Loucy (cell line): ENCODE results near the gene TWF1.
"Not testable (repeated sequence)": the region's sequence is repeated elsewhere in the genome, so short reads cannot be mapped to it uniquely, and the experiment has no call there.

Experiments
- H2AFZ ChIP-seq: fragments of 200-600 bp; sonication (generic); 2 replicates; pipeline ENCODE4 v1.6.0; 2016; ENCODE audit warnings: antibody characterized with exemption, mild to moderate bottlenecking, low read length, moderate library complexity
- H3F3A ChIP-seq: fragments of 200-600 bp; 2 replicates; pipeline ENCODE4 v1.6.0; 2016; ENCODE audit warnings: antibody characterized with exemption, low read depth, mild to moderate bottlenecking
- H3K27me3 ChIP-seq: fragments of 200-600 bp; sonication (generic); 2 replicates; pipeline ENCODE4 v1.6.1; 2014; ENCODE audit warnings: low read length, mild to moderate bottlenecking; ENCODE audit not compliant: insufficient read depth, poor library complexity, severe bottlenecking
- H3K36me3 ChIP-seq: fragments of 200-600 bp; sonication (generic); 2 replicates; pipeline ENCODE4 v1.6.1; 2016; ENCODE audit warnings: low read length; ENCODE audit not compliant: insufficient read depth
- H3K4me1 ChIP-seq: fragments of 200-600 bp; sonication (generic); 2 replicates; pipeline ENCODE4 v1.5.1; 2014; ENCODE audit warnings: low read length, mild to moderate bottlenecking; ENCODE audit not compliant: insufficient read depth, poor library complexity, severe bottlenecking
- H3K4me2 ChIP-seq: fragments of 200-600 bp; sonication (generic); 2 replicates; pipeline ENCODE4 v1.6.0; 2014; ENCODE audit warnings: antibody characterized with exemption, low read length, low read depth, mild to moderate bottlenecking; ENCODE audit not compliant: poor library complexity, severe bottlenecking
- H3K4me3 ChIP-seq: fragments of 200-600 bp; sonication (generic); 2 replicates; pipeline ENCODE4 v1.5.1; 2014; ENCODE audit warnings: low read length, mild to moderate bottlenecking, mixed read lengths; ENCODE audit not compliant: poor library complexity, severe bottlenecking
- H3K79me2 ChIP-seq: fragments of 200-600 bp; sonication (generic); 2 replicates; pipeline ENCODE4 v1.6.1; 2014; ENCODE audit warnings: low read length; ENCODE audit not compliant: insufficient read depth
- H3K9ac ChIP-seq: fragments of 200-600 bp; sonication (generic); 2 replicates; pipeline ENCODE4 v1.6.0; 2014; ENCODE audit warnings: mild to moderate bottlenecking, low read depth, low read length, moderate library complexity; ENCODE audit not compliant: poor library complexity, severe bottlenecking
- H3K9me2 ChIP-seq: fragments of 200-600 bp; sonication (generic); replicated peaks from 2 replicates; pipeline ENCODE4 v1.6.1; 2016; ENCODE audit warnings: low read depth, low read length, mixed read lengths
- H3K9me3 ChIP-seq: fragments of 200-600 bp; sonication (generic); 2 replicates; pipeline ENCODE4 v1.6.1; 2014; ENCODE audit warnings: mild to moderate bottlenecking, antibody characterized with exemption, low read length, low read depth; ENCODE audit not compliant: insufficient read depth
- H4K20me1 ChIP-seq: fragments of 200-600 bp; sonication (generic); 2 replicates; pipeline ENCODE4 v1.6.0; 2014; ENCODE audit warnings: antibody characterized with exemption, low read length, mild to moderate bottlenecking; ENCODE audit not compliant: insufficient read depth, poor library complexity, severe bottlenecking
- CTCF ChIP-seq: fragments of 200-600 bp; sonication (generic); conservative IDR thresholded peaks from 2 replicates; pipeline ENCODE4 v1.5.1; 2014; ENCODE audit warnings: mild to moderate bottlenecking, antibody characterized with exemption, low read length
- EZH2phosphoT487 ChIP-seq: fragments of 200-600 bp; IDR thresholded peaks from 2 replicates; pipeline ENCODE4 v1.6.1; 2018; ENCODE audit warnings: antibody characterized with exemption, mild to moderate bottlenecking, moderate library complexity, borderline replicate concordance

Gene TWF1

GRCh38 chr12:43848226-43848507, 42.0 kb upstream of the TWF1 start:
- H3K27me3 ChIP-seq: no peaks in the 10 kb centered on the region
- H4K20me1 ChIP-seq: no peaks in the 10 kb centered on the region
- no peaks in the 10 kb centered on the region for H3K9me3 ChIP-seq
- H3K4me1 ChIP-seq: no peaks in the 10 kb centered on the region
- H3K4me3 ChIP-seq: no peak overlapping the region
- no peak for TF ChIP-seq CTCF
- no peak for TF ChIP-seq EZH2phosphoT487
- no peak overlapping the region for H3K4me2 ChIP-seq
- no peak overlapping the region for H2AFZ ChIP-seq
- H3K79me2 ChIP-seq: no peaks in the 10 kb centered on the region
- H3K9me2 ChIP-seq: no peaks in the 10 kb centered on the region
- no peaks in the 10 kb centered on the region for H3F3A ChIP-seq
- H3K9ac ChIP-seq: no peak overlapping the region
- H3K36me3 ChIP-seq: no peaks in the 10 kb centered on the region

- H3K4me3 ChIP-seq, H3K9me2 ChIP-seq, H3K9ac ChIP-seq, H3K79me2 ChIP-seq, H3K36me3 ChIP-seq, H3K4me2 ChIP-seq, H2AFZ ChIP-seq, H4K20me1 ChIP-seq, H3K9me3 ChIP-seq, H3K27me3 ChIP-seq, H3F3A ChIP-seq, H3K4me1 ChIP-seq: not testable (repeated sequence)
These were observed 41.5 kb upstream of the TWF1 start for GRCh38 chr12:43847425-43848225.

GRCh38 chr12:43842259-43842658, 36.1 kb upstream of the TWF1 start:
- no peaks in the 10 kb centered on the region for H4K20me1 ChIP-seq
- no peak overlapping the region for H3K9ac ChIP-seq
- H3K9me3 ChIP-seq: no peaks in the 10 kb centered on the region
- no peak overlapping the region for H3K4me3 ChIP-seq
- no peak overlapping the region for H2AFZ ChIP-seq
- H3K4me1 ChIP-seq: peaks cover 18% of the 10 kb centered on the region
- H3K9me2 ChIP-seq: no peaks in the 10 kb centered on the region
- TF ChIP-seq CTCF (no peak), EZH2phosphoT487 (no peak)
- no peaks in the 10 kb centered on the region for H3F3A ChIP-seq
- no peaks in the 10 kb centered on the region for H3K27me3 ChIP-seq
- H3K36me3 ChIP-seq: no peaks in the 10 kb centered on the region
- H3K79me2 ChIP-seq: 0 out of 2 replicates have a peak, but pooled peaks cover 6% of the 10 kb centered on the region
- H3K4me2 ChIP-seq: no peak overlapping the region

GRCh38 chr12:43841253-43841652, 35.1 kb upstream of the TWF1 start:
- H3K4me3 ChIP-seq: no peak overlapping the region
- H3K36me3 ChIP-seq: no peaks in the 10 kb centered on the region
- H3K4me2 ChIP-seq: no peak overlapping the region
- no peaks in the 10 kb centered on the region for H3K27me3 ChIP-seq
- H3F3A ChIP-seq: no peaks in the 10 kb centered on the region
- H3K9me2 ChIP-seq: no peaks in the 10 kb centered on the region
- no peak for TF ChIP-seq CTCF
- no peak for TF ChIP-seq EZH2phosphoT487
- no peaks in the 10 kb centered on the region for H3K9me3 ChIP-seq
- no peak overlapping the region for H2AFZ ChIP-seq
- no peaks in the 10 kb centered on the region for H4K20me1 ChIP-seq
- H3K9ac ChIP-seq: no peak overlapping the region
- peaks cover 24% of the 10 kb centered on the region for H3K4me1 ChIP-seq
- H3K79me2 ChIP-seq: 0 out of 2 replicates have a peak, but pooled peaks cover 14% of the 10 kb centered on the region
